Measurements from ENCODE around the gene ST8SIA1. TPM values are rescaled to one million over a fixed set of nuclear protein-coding genes. Genes with fewer than 3 reads are reported as not detected.

ST8SIA1 gene
- total RNA-seq, 2 experiments from 2014 or later: not detected

GRCh38 chr12:22332202-22332601 lies 2.3 kb downstream of the ST8SIA1 start:
- no peak for TF ChIP-seq EZH2phosphoT487 (IDR thresholded peaks at IDR 0.05; ENCODE audit: borderline replicate concordance, low read depth, low read length)
- no peak for TF ChIP-seq CTCF (conservative IDR thresholded peaks at IDR 0.05; ENCODE audit: low read length)
- no peak overlapping the region for H2AFZ ChIP-seq (ENCODE audit: low read length)
- no peaks in the 10 kb centered on the region for H3K4me1 ChIP-seq (ENCODE audit: insufficient read depth, low read length, poor library complexity, severe bottlenecking)
- no peak overlapping the region for H3K27ac ChIP-seq (ENCODE audit: low read depth, low read length, poor library complexity, severe bottlenecking)
- POLR2A ChIA-PET: interaction anchor here (0.5 kb wide), 1 partner anchor 12 kb away, joined by 4 read pairs; no protein-coding TSS in a partner anchor
- BruUV-seq (replicated peaks): no TSS peak
- intact Hi-C loops (cut with micrococcal nuclease; ENCODE audit: unreplicated experiment): no loop called here
- H3K4me2 ChIP-seq (ENCODE audit: low read length): no peak overlapping the region
- no peaks in the 10 kb centered on the region for H3K36me3 ChIP-seq (ENCODE audit: insufficient read depth, low read length)
- H3K79me2 ChIP-seq (ENCODE audit: insufficient read depth, low read depth, low read length): no peaks in the 10 kb centered on the region
- DNase-seq (ENCODE audit: low spot score): no peak
- H3K4me3 ChIP-seq (ENCODE audit: low read depth, low read length, poor library complexity, severe bottlenecking): no peak overlapping the region
- H4K20me1 ChIP-seq (ENCODE audit: insufficient read depth, low read length): no peaks in the 10 kb centered on the region
- no peaks in the 10 kb centered on the region for H3K9me2 ChIP-seq (ENCODE audit: insufficient read depth, low read length)
- CTCF ChIA-PET (ENCODE audit: unreplicated experiment): no interaction called here
- no peaks in the 10 kb centered on the region for H3K9me3 ChIP-seq (ENCODE audit: low read length)

DNA sequence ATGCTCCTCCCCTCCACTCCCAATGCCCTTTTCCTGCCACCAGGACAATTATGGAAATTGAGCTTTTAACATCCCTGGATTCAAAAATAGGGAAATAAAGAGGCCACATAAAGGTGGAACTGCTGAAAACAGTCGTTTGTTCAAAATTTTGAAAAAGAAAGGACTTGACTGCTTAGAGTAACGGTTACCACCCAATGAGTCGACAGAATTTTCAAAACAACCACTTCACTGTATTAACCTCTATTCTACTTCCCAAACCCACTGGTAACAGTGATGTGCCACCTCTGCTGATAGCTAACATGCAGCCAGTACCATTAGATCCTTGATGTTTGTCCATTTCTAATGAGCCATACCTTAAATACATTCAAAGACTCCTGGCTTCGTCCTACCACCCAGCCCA lies 4.9 kb downstream of the ST8SIA1 start:
- TF ChIP-seq EZH2phosphoT487 (IDR thresholded peaks at IDR 0.05; ENCODE audit: borderline replicate concordance, low read depth, low read length) (no peak), CTCF (conservative IDR thresholded peaks at IDR 0.05; ENCODE audit: low read length) (no peak)
- Histone ChIP-seq H3K9me2 (ENCODE audit: insufficient read depth, low read length) (no peaks in the 10 kb centered on the region), H4K20me1 (ENCODE audit: insufficient read depth, low read length) (no peaks in the 10 kb centered on the region), H3K27ac (ENCODE audit: low read depth, low read length, poor library complexity, severe bottlenecking) (no peak overlapping the region), H3K4me1 (ENCODE audit: insufficient read depth, low read length, poor library complexity, severe bottlenecking) (no peaks in the 10 kb centered on the region), H3K9me3 (ENCODE audit: low read length) (no peaks in the 10 kb centered on the region), H2AFZ (ENCODE audit: low read length) (no peak overlapping the region), H3K4me2 (ENCODE audit: low read length) (no peak overlapping the region), H3K36me3 (ENCODE audit: insufficient read depth, low read length) (no peaks in the 10 kb centered on the region), H3K79me2 (ENCODE audit: insufficient read depth, low read depth, low read length) (no peaks in the 10 kb centered on the region), H3K4me3 (ENCODE audit: low read depth, low read length, poor library complexity, severe bottlenecking) (no peak overlapping the region)
- ChIA-PET POLR2A (no interaction called here), CTCF (ENCODE audit: unreplicated experiment) (no interaction called here)
- no TSS peak for BruUV-seq (replicated peaks)
- no peak for DNase-seq (ENCODE audit: low spot score)
- intact Hi-C loops (cut with micrococcal nuclease; ENCODE audit: unreplicated experiment): no loop called here

- Histone ChIP-seq H3K9me3 (ENCODE audit: low read length) (no peaks in the 10 kb centered on the region), H3K4me1 (ENCODE audit: insufficient read depth, low read length, poor library complexity, severe bottlenecking) (no peaks in the 10 kb centered on the region), H3K4me2 (ENCODE audit: low read length) (no peak overlapping the region), H3K79me2 (ENCODE audit: insufficient read depth, low read depth, low read length) (no peaks in the 10 kb centered on the region), H3K36me3 (ENCODE audit: insufficient read depth, low read length) (no peaks in the 10 kb centered on the region), H3K4me3 (ENCODE audit: low read depth, low read length, poor library complexity, severe bottlenecking) (no peak overlapping the region), H2AFZ (ENCODE audit: low read length) (no peak overlapping the region), H4K20me1 (ENCODE audit: insufficient read depth, low read length) (no peaks in the 10 kb centered on the region), H3K9me2 (ENCODE audit: insufficient read depth, low read length) (no peaks in the 10 kb centered on the region), H3K27ac (ENCODE audit: low read depth, low read length, poor library complexity, severe bottlenecking) (no peak overlapping the region)
- POLR2A ChIA-PET: no interaction called here
- TF ChIP-seq EZH2phosphoT487 (IDR thresholded peaks at IDR 0.05; ENCODE audit: borderline replicate concordance, low read depth, low read length): no peak
- TF ChIP-seq CTCF (conservative IDR thresholded peaks at IDR 0.05; ENCODE audit: low read length): no peak
- BruUV-seq (replicated peaks): no TSS peak
- intact Hi-C loops (cut with micrococcal nuclease; ENCODE audit: unreplicated experiment): no loop called here
- CTCF ChIA-PET (ENCODE audit: unreplicated experiment): no interaction called here
- DNase-seq (ENCODE audit: low spot score): no peak
These were observed 9.3 kb downstream of the ST8SIA1 start for GRCh38 chr12:22325218-22325617.
